HG03354 (cell line): ENCODE results near the gene LRRC53.

ENCODE experiments used
- ATAC-seq: cut with Tn5 transposase; IDR thresholded peaks from one replicate; pipeline ENCODE4 v1.9.1; 2021; ENCODE audit warnings: mild to moderate bottlenecking; ENCODE audit not compliant: unreplicated experiment, poor library complexity, severe bottlenecking

Gene LRRC53

GRCh38 chr1:74453277-74453676 is 59.1 kb downstream of the LRRC53 start:
- no peak for ATAC-seq

DNA sequence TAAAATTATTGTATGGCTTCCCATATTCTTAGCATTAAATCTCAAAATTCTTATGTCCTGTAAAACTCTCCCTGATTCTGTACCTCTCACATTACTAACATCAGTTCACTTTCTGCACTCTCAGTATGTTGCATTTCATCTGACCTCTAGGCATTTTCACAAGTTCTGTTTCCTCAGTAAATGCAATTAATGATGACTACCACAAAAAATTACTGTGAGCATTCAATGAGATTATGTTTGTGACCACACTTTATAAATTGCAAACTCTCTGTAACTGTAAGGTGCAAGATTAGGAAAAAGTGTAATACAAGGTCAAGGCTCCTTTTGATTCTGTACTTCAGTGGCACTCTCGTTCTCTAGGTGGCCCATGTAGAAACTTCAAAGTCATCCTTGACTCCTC is 60.4 kb downstream of the LRRC53 start:
- ATAC-seq: no peak

DNA sequence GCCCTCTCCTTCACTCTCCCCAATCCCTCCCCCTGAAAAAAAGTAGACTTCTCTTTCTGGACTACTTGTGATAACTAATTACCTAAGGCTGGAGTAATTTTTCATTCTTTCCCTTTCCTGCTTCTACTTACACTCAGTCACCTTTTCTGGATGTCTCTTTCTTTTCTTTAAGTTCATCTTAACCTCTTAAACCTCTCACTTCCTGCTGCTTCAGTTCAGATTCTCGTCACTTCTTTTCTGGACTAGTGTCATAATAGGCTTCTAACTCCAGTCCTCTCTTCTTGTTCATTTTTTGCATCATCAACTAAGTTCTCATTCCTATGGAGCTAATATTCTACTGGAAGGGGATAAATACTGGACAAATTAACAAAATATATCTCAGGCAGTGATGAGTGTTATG is 75.4 kb downstream of the LRRC53 start:
- no peak for ATAC-seq

GRCh38 chr1:74436078-74436477 is 76.3 kb downstream of the LRRC53 start:
- ATAC-seq: no peak

GRCh38 chr1:74434321-74434720 is 78.1 kb downstream of the LRRC53 start:
- no peak for ATAC-seq

DNA sequence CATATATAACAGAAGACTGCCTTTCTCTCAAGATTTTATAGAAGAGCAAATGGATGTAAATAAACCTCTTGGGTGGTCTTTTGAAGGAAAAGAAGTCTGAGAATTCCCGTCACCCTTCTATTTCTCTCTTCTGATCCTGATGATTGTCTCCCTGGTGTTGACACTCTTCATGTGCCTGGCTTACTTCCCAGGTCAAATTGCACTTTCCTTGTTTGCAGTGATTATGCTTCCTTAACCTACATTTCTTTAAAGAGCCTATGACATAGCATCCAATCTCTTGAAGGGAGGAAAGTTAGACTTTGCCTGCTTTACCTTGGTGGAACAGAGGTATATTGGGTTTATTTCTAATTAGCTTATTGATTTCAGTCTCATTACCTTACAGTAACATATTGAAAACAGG is 80.1 kb downstream of the LRRC53 start:
- no peak for ATAC-seq

GRCh38 chr1:74431531-74431930 is 80.9 kb downstream of the LRRC53 start:
- ATAC-seq: no peak

GRCh38 chr1:74430342-74430934 is 82.0 kb downstream of the LRRC53 start:
- ATAC-seq: no peak

DNA sequence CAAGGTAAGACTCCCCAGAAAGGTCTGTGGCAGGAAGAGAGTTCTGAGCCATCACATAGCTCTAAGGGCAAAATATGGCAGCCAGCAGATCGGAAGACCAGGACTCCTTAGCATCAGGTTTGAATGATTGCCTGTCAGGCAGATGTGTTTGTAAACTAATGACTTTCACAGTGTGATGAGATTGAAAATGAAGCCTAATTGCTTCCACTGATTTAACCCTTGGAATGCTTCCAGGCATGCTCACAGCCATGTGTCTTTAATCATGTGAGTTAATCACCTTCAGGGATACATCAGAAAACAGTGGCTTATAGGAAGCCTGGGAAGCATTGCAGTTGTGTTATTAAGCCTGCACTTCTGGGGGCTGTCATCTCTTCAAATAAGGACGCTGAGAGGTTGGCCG is 82.8 kb downstream of the LRRC53 start:
- ATAC-seq: no peak

DNA sequence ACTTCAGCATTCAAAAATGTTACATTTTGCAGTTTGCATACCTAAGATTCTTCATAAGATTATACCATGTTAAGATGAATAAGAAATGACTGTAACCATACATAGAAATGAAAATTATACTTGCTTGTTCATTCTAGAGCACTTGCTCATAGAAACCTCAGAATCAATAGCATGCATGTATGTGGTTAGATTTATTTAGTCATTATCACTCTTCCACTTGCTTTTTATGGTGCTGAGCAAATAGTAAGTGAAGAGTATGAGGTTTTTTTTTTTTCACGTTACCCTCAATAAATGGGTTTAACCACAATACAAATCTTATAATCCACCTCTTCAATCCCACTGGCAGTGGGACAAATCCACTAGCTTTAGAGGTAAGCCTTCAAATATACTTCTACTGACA is 84.7 kb downstream of the LRRC53 start:
- ATAC-seq: no peak

- ATAC-seq: no peak
Measured at GRCh38 chr1:74426208-74426937, 86.0 kb downstream of the LRRC53 start.

DNA sequence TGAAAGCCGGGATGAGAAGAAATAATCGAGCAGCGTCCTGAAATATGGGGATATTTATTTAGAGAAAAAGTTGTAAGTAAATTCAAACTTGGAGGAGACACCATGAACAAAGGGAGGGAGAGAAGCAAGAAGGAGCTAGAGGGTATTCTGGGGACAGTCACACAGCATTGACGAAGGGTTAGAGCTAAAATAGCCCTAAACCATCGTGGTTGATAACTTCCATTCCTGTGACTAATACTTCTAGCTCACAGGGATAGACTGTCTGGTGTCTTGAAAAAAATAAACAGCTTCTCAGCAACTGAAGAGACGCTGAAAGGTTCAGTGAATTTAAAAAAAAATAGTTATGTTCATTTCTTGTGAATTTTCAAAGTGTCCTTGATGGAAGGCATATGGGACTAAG is 86.7 kb downstream of the LRRC53 start:
- no peak for ATAC-seq

GRCh38 chr1:74423471-74423870 is 88.9 kb downstream of the LRRC53 start:
- ATAC-seq: no peak

GRCh38 chr1:74422421-74423292 is 89.8 kb downstream of the LRRC53 start:
- no peak for ATAC-seq

DNA sequence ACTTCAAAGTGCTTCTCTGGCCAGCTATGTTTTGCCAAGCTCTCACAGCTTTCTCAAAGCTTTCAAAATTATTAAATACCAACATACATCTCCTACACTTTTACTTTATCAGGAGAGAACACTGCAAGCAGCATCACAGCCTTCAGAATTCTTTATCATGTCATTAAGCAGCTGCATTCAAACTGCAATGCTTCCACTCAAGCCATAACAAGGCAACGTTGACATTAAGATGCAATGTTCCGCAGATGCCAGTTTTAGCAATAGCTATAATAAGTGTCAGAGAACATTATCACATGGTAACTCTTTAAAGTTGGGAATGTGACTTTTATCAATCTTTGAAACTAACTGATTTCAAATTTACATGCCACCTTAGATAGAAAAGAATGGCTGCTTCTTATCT is 91.9 kb downstream of the LRRC53 start:
- ATAC-seq: no peak
